GM23338 (cell line): ENCODE data around the gene IGDCC3. TPM values are rescaled to one million over a fixed set of nuclear protein-coding genes. Genes with fewer than 3 reads are reported as not detected.

ENCODE experiments used
- ATAC-seq: fragments of 200-7000 bp; cut with Tn5 transposase; 3 replicates; pipeline ENCODE4 v1.9.1; 2020
- DNase-seq: peaks from one replicate; pipeline ENCODE4 v3.0.0-alpha.2; 2015; ENCODE audit warnings: low spot score
- H2AFZ ChIP-seq: fragments of 200-600 bp; sonication (generic); 2 replicates; pipeline ENCODE4 v1.8.0; 2016; ENCODE audit warnings: antibody characterized with exemption, mild to moderate bottlenecking, moderate library complexity
- H3F3A ChIP-seq: fragments of 200-600 bp; sonication (generic); replicated peaks from 2 replicates; pipeline ENCODE4 v1.8.0; 2017; ENCODE audit warnings: antibody characterized with exemption, mixed run types, low read depth
- H3K27ac ChIP-seq: fragments of 200-600 bp; sonication (generic); 2 replicates; pipeline ENCODE4 v1.6.1; 2016; ENCODE audit warnings: low read depth
- H3K27me3 ChIP-seq: fragments of 200-600 bp; sonication (generic); 2 replicates; pipeline ENCODE4 v1.8.0; 2016; ENCODE audit warnings: mild to moderate bottlenecking, mixed run types, moderate library complexity; ENCODE audit not compliant: insufficient read depth
- H3K36me3 ChIP-seq: fragments of 200-600 bp; sonication (generic); 2 replicates; pipeline ENCODE4 v1.8.0; 2016; ENCODE audit warnings: mild to moderate bottlenecking; ENCODE audit not compliant: insufficient read depth
- H3K4me1 ChIP-seq: fragments of 200-600 bp; sonication (generic); 2 replicates; pipeline ENCODE4 v1.8.0; 2016; ENCODE audit warnings: mild to moderate bottlenecking, moderate library complexity; ENCODE audit not compliant: insufficient read depth
- H3K4me2 ChIP-seq: fragments of 200-600 bp; sonication (generic); 2 replicates; pipeline ENCODE4 v1.7.1; 2017; ENCODE audit warnings: mixed run types
- H3K4me3 ChIP-seq: fragments of 200-600 bp; sonication (generic); 2 replicates; pipeline ENCODE4 v1.6.1; 2016; ENCODE audit warnings: mixed run types
- H3K79me2 ChIP-seq: fragments of 200-600 bp; sonication (generic); replicated peaks from 2 replicates; pipeline ENCODE4 v1.8.0; 2017; ENCODE audit warnings: mild to moderate bottlenecking; ENCODE audit not compliant: insufficient read depth
- H3K9me2 ChIP-seq: fragments of 200-600 bp; sonication (generic); 2 replicates; pipeline ENCODE4 v1.8.0; 2017; ENCODE audit not compliant: insufficient read depth
- H4K20me1 ChIP-seq: fragments of 200-600 bp; sonication (generic); replicated peaks from 2 replicates; pipeline ENCODE4 v1.8.0; 2017; ENCODE audit warnings: mild to moderate bottlenecking; ENCODE audit not compliant: insufficient read depth
- H3K27ac Mint-ChIP-seq: 2 replicates; pipeline ENCODE4 v1.8.0; 2020; ENCODE audit warnings: inconsistent platforms, mild to moderate bottlenecking, moderate library complexity, mixed read lengths
- H3K27me3 Mint-ChIP-seq: 3 replicates; pipeline ENCODE4 v1.8.0; 2022; ENCODE audit warnings: low read depth, mild to moderate bottlenecking, moderate library complexity, mixed read lengths, inconsistent platforms; ENCODE audit not compliant: insufficient read depth, poor library complexity
- H3K36me3 Mint-ChIP-seq: 3 replicates; pipeline ENCODE4 v1.8.0; 2021; ENCODE audit warnings: low read depth, mild to moderate bottlenecking, inconsistent platforms, moderate library complexity, mixed read lengths
- H3K4me1 Mint-ChIP-seq: 3 replicates; pipeline ENCODE4 v1.8.0; 2020; ENCODE audit warnings: mild to moderate bottlenecking, inconsistent platforms, mixed read lengths
- H3K4me3 Mint-ChIP-seq: 3 replicates; pipeline ENCODE4 v1.8.0; 2021; ENCODE audit warnings: moderate library complexity, mild to moderate bottlenecking, inconsistent platforms, mixed read lengths
- H3K9me3 Mint-ChIP-seq: 3 replicates; pipeline ENCODE4 v1.8.0; 2020; ENCODE audit warnings: moderate library complexity, mild to moderate bottlenecking, inconsistent platforms, mixed read lengths
- CREB1 ChIP-seq: fragments of 250-450 bp; sonication (Bioruptor Pico); IDR thresholded peaks from 2 replicates; pipeline ENCODE4 v1.5.0; 2020; ENCODE audit warnings: low read depth, mild to moderate bottlenecking, moderate library complexity
- EZH2 ChIP-seq: fragments of 200-600 bp; sonication (generic); IDR thresholded peaks from one replicate; pipeline ENCODE4 v1.8.0; 2017; ENCODE audit warnings: antibody characterized with exemption, mild to moderate bottlenecking, low read depth; ENCODE audit not compliant: unreplicated experiment
- EZH2phosphoT487 ChIP-seq: fragments of 200-600 bp; sonication (generic); IDR thresholded peaks from one replicate; pipeline ENCODE4 v1.8.1; 2018; ENCODE audit warnings: antibody characterized with exemption; ENCODE audit not compliant: unreplicated experiment
- JUNB ChIP-seq: IDR thresholded peaks from one replicate; pipeline ENCODE4 v1.6.1; 2016; ENCODE audit warnings: antibody characterized with exemption; ENCODE audit not compliant: unreplicated experiment
- NANOG ChIP-seq: IDR thresholded peaks from 2 replicates; pipeline ENCODE4 v1.6.1; 2016; ENCODE audit warnings: antibody characterized with exemption, borderline replicate concordance
- POLR2AphosphoS5 ChIP-seq: IDR thresholded peaks from 2 replicates; pipeline ENCODE4 v1.6.1; 2016; ENCODE audit warnings: antibody characterized with exemption, low read depth
- STAT1 ChIP-seq: IDR thresholded peaks from one replicate; pipeline ENCODE4 v1.6.1; 2016; ENCODE audit warnings: antibody characterized with exemption; ENCODE audit not compliant: unreplicated experiment
- ZNF114 ChIP-seq: fragments of 250-450 bp; sonication (Bioruptor Pico); IDR thresholded peaks from 2 replicates; pipeline ENCODE4 v1.5.0; 2020; ENCODE audit warnings: mild to moderate bottlenecking, moderate library complexity
- ZNF331 ChIP-seq: fragments of 250-450 bp; sonication (Bioruptor Pico); IDR thresholded peaks from 2 replicates; pipeline ENCODE4 v1.5.0; 2020; ENCODE audit warnings: low read depth, mild to moderate bottlenecking, moderate library complexity
- polyA plus RNA-seq: library from polyadenylated mRNA; unstranded; fragments of >200 nt; fragmentation: Nextera tagmentation; extraction: Ambion mirVana; gene quantifications from 2 replicates; pipeline ENCODE4 v1.2.1, GENCODE V29; 2016
- total RNA-seq: library from RNA; depleted of rRNA; stranded (reverse); fragments of >200 nt; shearing (Covaris generic); gene quantifications from 2 replicates; pipeline ENCODE4 v1.2.3, GENCODE V29; 2014
- TF ChIP-seq, protein P1 (sequence below): fragments of 250-450 bp; sonication (Bioruptor Pico); IDR thresholded peaks from 2 replicates; pipeline ENCODE4 v1.5.0; 2020; ENCODE audit warnings: mild to moderate bottlenecking, moderate library complexity
- TF ChIP-seq, protein P2 (sequence below), 2 experiments: fragments of 200-600 bp in 1 of 2; sonication (generic) in 1 of 2; conservative IDR thresholded peaks; 2 replicates each; pipeline versions ENCODE4 v1.5.1 to v1.6.1; 2016 to 2017; ENCODE audit warnings: antibody characterized with exemption in 2 of 2, low read depth in 2 of 2, mild to moderate bottlenecking in 2 of 2, moderate library complexity in 1 of 2
- TF ChIP-seq, protein P3 (sequence below): IDR thresholded peaks from one replicate; pipeline ENCODE4 v1.6.1; 2018; ENCODE audit warnings: antibody characterized with exemption; ENCODE audit not compliant: unreplicated experiment

Gene IGDCC3
- total and polyA plus RNA-seq, 2 experiments from 2014 or later, result 15.3 to 30.7 TPM

DNA sequence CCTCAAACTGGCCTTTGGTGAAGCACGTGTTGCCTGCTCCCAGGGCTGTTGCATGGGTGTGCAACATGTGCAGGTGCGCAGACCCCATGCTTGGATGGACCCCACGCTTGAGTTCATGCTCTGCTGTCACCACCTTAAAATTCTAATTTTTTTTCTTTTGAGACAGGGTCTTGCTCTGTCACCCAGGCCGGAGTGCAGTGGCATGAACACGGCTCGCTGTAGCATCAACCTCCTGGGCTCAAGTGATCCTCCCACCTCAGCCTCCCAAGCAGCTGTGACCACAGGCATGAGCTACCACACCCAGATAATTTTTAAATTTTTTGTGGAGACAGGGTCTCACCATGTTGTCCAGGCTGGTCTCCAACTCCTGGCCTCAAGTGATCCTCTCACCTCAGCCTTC lies 9.1 kb upstream of the IGDCC3 start (continued):
- TF ChIP-seq, protein P1, sequence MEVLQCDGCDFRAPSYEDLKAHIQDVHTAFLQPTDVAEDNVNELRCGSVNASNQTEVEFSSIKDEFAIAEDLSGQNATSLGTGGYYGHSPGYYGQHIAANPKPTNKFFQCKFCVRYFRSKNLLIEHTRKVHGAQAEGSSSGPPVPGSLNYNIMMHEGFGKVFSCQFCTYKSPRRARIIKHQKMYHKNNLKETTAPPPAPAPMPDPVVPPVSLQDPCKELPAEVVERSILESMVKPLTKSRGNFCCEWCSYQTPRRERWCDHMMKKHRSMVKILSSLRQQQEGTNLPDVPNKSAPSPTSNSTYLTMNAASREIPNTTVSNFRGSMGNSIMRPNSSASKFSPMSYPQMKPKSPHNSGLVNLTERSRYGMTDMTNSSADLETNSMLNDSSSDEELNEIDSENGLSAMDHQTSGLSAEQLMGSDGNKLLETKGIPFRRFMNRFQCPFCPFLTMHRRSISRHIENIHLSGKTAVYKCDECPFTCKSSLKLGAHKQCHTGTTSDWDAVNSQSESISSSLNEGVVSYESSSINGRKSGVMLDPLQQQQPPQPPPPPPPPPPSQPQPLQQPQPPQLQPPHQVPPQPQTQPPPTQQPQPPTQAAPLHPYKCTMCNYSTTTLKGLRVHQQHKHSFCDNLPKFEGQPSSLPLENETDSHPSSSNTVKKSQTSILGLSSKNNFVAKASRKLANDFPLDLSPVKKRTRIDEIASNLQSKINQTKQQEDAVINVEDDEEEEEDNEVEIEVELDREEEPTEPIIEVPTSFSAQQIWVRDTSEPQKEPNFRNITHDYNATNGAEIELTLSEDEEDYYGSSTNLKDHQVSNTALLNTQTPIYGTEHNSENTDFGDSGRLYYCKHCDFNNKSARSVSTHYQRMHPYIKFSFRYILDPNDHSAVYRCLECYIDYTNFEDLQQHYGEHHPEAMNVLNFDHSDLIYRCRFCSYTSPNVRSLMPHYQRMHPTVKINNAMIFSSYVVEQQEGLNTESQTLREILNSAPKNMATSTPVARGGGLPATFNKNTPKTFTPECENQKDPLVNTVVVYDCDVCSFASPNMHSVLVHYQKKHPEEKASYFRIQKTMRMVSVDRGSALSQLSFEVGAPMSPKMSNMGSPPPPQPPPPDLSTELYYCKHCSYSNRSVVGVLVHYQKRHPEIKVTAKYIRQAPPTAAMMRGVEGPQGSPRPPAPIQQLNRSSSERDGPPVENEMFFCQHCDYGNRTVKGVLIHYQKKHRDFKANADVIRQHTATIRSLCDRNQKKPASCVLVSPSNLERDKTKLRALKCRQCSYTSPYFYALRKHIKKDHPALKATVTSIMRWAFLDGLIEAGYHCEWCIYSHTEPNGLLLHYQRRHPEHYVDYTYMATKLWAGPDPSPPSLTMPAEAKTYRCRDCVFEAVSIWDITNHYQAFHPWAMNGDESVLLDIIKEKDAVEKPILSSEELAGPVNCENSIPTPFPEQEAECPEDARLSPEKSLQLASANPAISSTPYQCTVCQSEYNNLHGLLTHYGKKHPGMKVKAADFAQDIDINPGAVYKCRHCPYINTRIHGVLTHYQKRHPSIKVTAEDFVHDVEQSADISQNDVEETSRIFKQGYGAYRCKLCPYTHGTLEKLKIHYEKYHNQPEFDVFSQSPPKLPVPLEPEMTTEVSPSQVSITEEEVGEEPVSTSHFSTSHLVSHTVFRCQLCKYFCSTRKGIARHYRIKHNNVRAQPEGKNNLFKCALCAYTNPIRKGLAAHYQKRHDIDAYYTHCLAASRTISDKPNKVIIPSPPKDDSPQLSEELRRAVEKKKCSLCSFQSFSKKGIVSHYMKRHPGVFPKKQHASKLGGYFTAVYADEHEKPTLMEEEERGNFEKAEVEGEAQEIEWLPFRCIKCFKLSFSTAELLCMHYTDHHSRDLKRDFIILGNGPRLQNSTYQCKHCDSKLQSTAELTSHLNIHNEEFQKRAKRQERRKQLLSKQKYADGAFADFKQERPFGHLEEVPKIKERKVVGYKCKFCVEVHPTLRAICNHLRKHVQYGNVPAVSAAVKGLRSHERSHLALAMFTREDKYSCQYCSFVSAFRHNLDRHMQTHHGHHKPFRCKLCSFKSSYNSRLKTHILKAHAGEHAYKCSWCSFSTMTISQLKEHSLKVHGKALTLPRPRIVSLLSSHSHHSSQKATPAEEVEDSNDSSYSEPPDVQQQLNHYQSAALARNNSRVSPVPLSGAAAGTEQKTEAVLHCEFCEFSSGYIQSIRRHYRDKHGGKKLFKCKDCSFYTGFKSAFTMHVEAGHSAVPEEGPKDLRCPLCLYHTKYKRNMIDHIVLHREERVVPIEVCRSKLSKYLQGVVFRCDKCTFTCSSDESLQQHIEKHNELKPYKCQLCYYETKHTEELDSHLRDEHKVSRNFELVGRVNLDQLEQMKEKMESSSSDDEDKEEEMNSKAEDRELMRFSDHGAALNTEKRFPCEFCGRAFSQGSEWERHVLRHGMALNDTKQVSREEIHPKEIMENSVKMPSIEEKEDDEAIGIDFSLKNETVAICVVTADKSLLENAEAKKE (CRISPR knock-in tag), result no peak

DNA sequence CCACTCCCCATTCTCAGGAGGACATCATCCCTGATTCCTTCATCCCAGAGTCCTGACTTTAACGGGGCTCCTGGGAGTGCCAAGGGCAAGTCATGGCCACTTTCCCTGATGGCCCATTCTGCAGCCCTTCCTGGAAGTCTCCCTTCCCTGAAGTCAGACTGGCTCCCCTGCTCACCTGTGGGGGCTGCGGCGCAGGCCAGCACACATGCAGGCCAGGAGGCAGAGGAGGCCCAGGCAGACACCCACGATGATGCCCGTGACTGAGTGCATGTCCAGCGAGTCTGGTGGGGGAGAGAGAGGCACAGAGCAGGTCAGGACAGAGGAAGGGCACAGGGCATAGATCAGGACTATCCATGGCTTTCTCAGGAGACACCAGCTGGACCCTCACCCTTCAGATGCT lies 8.6 kb upstream of the IGDCC3 start:
- peaks cover 12% of the 10 kb centered on the region for H3K27me3 Mint-ChIP-seq
- H3K4me3 Mint-ChIP-seq, result no peak overlapping the region
- Histone ChIP-seq H3K4me3 (no peak overlapping the region), H3K36me3 (no peaks in the 10 kb centered on the region), H3K27ac (no peak overlapping the region), H3F3A (peaks cover 9% of the 10 kb centered on the region; the same call in 1 of the 2 replicates), H3K79me2 (no peaks in the 10 kb centered on the region), H3K9me2 (no peaks in the 10 kb centered on the region), H4K20me1 (no peaks in the 10 kb centered on the region), H3K27me3 (peaks cover 7% of the 10 kb centered on the region; the same call in 1 of the 2 replicates), H2AFZ (no peak overlapping the region), H3K4me2 (no peak overlapping the region), H3K4me1 (peaks cover 16% of the 10 kb centered on the region; the same call in 1 of the 2 replicates)
- no peaks in the 10 kb centered on the region for H3K9me3 Mint-ChIP-seq
- no peak for DNase-seq
- ATAC-seq, result no peak
- no peak overlapping the region for H3K27ac Mint-ChIP-seq
- peaks cover 39% of the 10 kb centered on the region for H3K36me3 Mint-ChIP-seq
- peaks cover 26% of the 10 kb centered on the region for H3K4me1 Mint-ChIP-seq
- no peak for TF ChIP-seq JUNB
- TF ChIP-seq NANOG, result no peak
- TF ChIP-seq EZH2, result no peak
- TF ChIP-seq POLR2AphosphoS5, result no peak
- no peak for TF ChIP-seq STAT1
- TF ChIP-seq, protein P2, sequence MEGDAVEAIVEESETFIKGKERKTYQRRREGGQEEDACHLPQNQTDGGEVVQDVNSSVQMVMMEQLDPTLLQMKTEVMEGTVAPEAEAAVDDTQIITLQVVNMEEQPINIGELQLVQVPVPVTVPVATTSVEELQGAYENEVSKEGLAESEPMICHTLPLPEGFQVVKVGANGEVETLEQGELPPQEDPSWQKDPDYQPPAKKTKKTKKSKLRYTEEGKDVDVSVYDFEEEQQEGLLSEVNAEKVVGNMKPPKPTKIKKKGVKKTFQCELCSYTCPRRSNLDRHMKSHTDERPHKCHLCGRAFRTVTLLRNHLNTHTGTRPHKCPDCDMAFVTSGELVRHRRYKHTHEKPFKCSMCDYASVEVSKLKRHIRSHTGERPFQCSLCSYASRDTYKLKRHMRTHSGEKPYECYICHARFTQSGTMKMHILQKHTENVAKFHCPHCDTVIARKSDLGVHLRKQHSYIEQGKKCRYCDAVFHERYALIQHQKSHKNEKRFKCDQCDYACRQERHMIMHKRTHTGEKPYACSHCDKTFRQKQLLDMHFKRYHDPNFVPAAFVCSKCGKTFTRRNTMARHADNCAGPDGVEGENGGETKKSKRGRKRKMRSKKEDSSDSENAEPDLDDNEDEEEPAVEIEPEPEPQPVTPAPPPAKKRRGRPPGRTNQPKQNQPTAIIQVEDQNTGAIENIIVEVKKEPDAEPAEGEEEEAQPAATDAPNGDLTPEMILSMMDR (conservative IDR thresholded peaks at IDR 0.05; ENCODE audit: low read depth in 2 of 2), result no peak
- no peak for TF ChIP-seq ZNF114 (CRISPR knock-in tag)
- TF ChIP-seq ZNF331 (CRISPR knock-in tag), result no peak
- TF ChIP-seq CREB1, result no peak
- TF ChIP-seq EZH2phosphoT487, result no peak
- TF ChIP-seq, protein P3, sequence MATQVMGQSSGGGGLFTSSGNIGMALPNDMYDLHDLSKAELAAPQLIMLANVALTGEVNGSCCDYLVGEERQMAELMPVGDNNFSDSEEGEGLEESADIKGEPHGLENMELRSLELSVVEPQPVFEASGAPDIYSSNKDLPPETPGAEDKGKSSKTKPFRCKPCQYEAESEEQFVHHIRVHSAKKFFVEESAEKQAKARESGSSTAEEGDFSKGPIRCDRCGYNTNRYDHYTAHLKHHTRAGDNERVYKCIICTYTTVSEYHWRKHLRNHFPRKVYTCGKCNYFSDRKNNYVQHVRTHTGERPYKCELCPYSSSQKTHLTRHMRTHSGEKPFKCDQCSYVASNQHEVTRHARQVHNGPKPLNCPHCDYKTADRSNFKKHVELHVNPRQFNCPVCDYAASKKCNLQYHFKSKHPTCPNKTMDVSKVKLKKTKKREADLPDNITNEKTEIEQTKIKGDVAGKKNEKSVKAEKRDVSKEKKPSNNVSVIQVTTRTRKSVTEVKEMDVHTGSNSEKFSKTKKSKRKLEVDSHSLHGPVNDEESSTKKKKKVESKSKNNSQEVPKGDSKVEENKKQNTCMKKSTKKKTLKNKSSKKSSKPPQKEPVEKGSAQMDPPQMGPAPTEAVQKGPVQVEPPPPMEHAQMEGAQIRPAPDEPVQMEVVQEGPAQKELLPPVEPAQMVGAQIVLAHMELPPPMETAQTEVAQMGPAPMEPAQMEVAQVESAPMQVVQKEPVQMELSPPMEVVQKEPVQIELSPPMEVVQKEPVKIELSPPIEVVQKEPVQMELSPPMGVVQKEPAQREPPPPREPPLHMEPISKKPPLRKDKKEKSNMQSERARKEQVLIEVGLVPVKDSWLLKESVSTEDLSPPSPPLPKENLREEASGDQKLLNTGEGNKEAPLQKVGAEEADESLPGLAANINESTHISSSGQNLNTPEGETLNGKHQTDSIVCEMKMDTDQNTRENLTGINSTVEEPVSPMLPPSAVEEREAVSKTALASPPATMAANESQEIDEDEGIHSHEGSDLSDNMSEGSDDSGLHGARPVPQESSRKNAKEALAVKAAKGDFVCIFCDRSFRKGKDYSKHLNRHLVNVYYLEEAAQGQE, result no peak
